ENCODE data around the gene PXMP2. TPM values are rescaled to one million over a fixed set of nuclear protein-coding genes. Genes with fewer than 3 reads are reported as not detected.

Gene PXMP2
- total RNA-seq, 1 experiment from 2014 or later, result 17.8 TPM

- peaks cover 68 to 93% (median 92%) of the 10 kb centered on the region in 3 experiments; a peak in 6 of 7 replicates for H3K36me3 Mint-ChIP-seq (ENCODE audit: insufficient read depth in 1 of 3, low read depth in 3 of 3)
- no peak overlapping the region for H2BK120ac ChIP-seq (ENCODE audit: low read depth, low read length, poor library complexity, severe bottlenecking)
- no peak overlapping the region for H3T11ph ChIP-seq (ENCODE audit: low read length)
- H3K79me1 ChIP-seq (ENCODE audit: insufficient read depth, low read depth, low read length, poor library complexity, severe bottlenecking), result no peaks in the 10 kb centered on the region
- H3K9ac ChIP-seq (ENCODE audit: extremely low read depth, insufficient read length, low read length), result no peak overlapping the region
- no peak overlapping the region; a peak in 1 of 7 replicates for H3K27ac Mint-ChIP-seq
- H4K91ac ChIP-seq (ENCODE audit: insufficient read length, low read depth, low read length), result no peak overlapping the region
- H3K23me2 ChIP-seq (ENCODE audit: insufficient read length, low read depth, low read length, poor library complexity, severe bottlenecking), result no peaks in the 10 kb centered on the region
- WGBS (ENCODE audit: extremely low coverage, insufficient read length, low lambda C conversion rate), result no CpG with 5 or more reads among the region's 6 CpGs
- H3K9me3 Mint-ChIP-seq, result no peaks in the 10 kb centered on the region
- H3K56ac ChIP-seq (ENCODE audit: insufficient read length, low read depth, low read length), result no peak overlapping the region
- H2BK5ac ChIP-seq (ENCODE audit: insufficient read length, low read length), result no peak overlapping the region
- H2BK12ac ChIP-seq (ENCODE audit: insufficient read length, low read depth, low read length), result no peak overlapping the region
- H3K4me1 Mint-ChIP-seq, result no peaks in the 10 kb centered on the region
- DNase-seq, result no peak
- H3K27me3 ChIP-seq (ENCODE audit: insufficient read depth, low read length), result no peaks in the 10 kb centered on the region
- no peaks in the 10 kb centered on the region for H4K20me1 ChIP-seq (ENCODE audit: control insufficient read depth, insufficient read depth, insufficient read length)
- H3K4ac ChIP-seq (ENCODE audit: low read depth, low read length), result no peak overlapping the region
- H2BK20ac ChIP-seq (ENCODE audit: low read depth, low read length, poor library complexity, severe bottlenecking), result no peak overlapping the region
- no peak overlapping the region for H3K18ac ChIP-seq (ENCODE audit: insufficient read length, low read depth, low read length)
- no peak overlapping the region for H3K4me2 ChIP-seq (ENCODE audit: insufficient read depth, insufficient read length, low read length)
- H3K79me2 ChIP-seq (ENCODE audit: insufficient read depth, low read length), result no peaks in the 10 kb centered on the region
- H4K8ac ChIP-seq (replicated peaks; ENCODE audit: insufficient read length, low read depth, low read length), result no peak overlapping the region
- no peak overlapping the region for H2AK5ac ChIP-seq (ENCODE audit: insufficient read length, low read length)
- H2AFZ ChIP-seq (ENCODE audit: low read length), result no peak overlapping the region
- H3K27me3 Mint-ChIP-seq (ENCODE audit: low read depth), result no peaks in the 10 kb centered on the region
- H3K14ac ChIP-seq (ENCODE audit: insufficient read depth, low read length), result no peak overlapping the region
- H3K4me3 Mint-ChIP-seq, result no peak overlapping the region
- no peak overlapping the region for H2BK15ac ChIP-seq (ENCODE audit: low read depth, low read length)
- no peak overlapping the region for H3K23ac ChIP-seq (ENCODE audit: insufficient read length, low read depth, low read length)
- no peak overlapping the region for H4K5ac ChIP-seq (ENCODE audit: insufficient read length, low read depth, low read length)
- H3K9me3 ChIP-seq (ENCODE audit: control insufficient read depth, low read depth, low read length), result no peaks in the 10 kb centered on the region
- no peak for TF ChIP-seq CTCF (conservative IDR thresholded peaks at IDR 0.05)
- H3K4me1 ChIP-seq (ENCODE audit: insufficient read depth, low read length), result no peaks in the 10 kb centered on the region
- H3K27ac ChIP-seq (ENCODE audit: insufficient read length, low read depth, low read length), result no peak overlapping the region
Measured at GRCh38 chr12:132665794-132666193, 21.6 kb upstream of the PXMP2 start.

All from H9 (cell line).